ENCODE data around the gene PLAAT4.

- TF ChIP-seq ZNF114 (CRISPR knock-in tag; IDR thresholded peaks at IDR 0.05) (no peak), CTCF (conservative IDR thresholded peaks at IDR 0.05; ENCODE audit: low read depth in 2 of 2) (no peak), EZH2 (IDR thresholded peaks at IDR 0.05; ENCODE audit: low read depth, unreplicated experiment) (no peak), POLR2AphosphoS5 (IDR thresholded peaks at IDR 0.05; ENCODE audit: low read depth) (no peak)
Measured at GRCh38 chr11:63537293-63538101, 889 bp downstream of the PLAAT4 start.
